Measurements from ENCODE around the gene ATP9B.

Gene ATP9B

GRCh38 chr18:79413025-79413424 is 343.8 kb downstream of the ATP9B start:
- DNase-seq (ENCODE audit: low read depth): no peak

DNA sequence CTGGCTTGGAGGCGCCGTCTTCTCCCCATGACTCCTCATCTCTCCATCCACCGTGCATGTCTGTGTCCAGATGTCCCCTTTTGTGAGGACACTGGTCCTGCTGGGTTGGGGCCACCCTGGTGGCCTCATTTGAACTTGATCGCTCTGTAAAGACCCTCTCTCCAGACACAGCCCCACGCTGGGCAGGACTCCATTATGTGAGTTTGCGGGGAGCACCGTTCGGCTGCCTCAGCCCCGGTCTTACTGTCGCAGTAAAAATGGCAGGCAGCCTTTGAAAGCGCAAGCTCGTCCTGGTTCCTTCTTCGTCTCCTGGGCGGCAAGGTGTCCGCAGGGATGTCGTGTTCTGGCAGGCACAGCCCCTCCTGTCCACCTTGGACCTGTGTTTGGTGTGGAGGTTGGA is 344.2 kb downstream of the ATP9B start:
- no peak for DNase-seq (ENCODE audit: low read depth)

DNA sequence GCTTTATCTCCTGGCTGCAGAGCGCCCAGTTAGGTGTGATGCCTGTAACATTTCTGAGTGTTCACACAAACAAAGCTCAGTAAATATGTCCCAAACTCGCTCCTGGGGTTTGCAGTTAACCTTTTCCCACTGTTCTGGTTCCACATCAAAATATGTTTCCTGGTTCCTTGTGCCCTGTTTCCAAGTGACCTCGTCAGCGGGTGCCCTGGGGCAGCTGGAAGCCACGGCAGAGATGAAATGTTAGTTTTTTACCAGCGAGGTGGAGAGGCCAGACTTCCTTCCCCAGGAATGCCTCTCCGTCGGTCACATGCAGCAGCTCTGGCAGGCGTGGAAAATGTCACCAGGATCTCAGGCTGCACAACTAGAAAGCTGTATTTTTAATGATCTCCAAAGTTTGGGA is 344.7 kb downstream of the ATP9B start:
- no peak for DNase-seq (ENCODE audit: low read depth)

DNA sequence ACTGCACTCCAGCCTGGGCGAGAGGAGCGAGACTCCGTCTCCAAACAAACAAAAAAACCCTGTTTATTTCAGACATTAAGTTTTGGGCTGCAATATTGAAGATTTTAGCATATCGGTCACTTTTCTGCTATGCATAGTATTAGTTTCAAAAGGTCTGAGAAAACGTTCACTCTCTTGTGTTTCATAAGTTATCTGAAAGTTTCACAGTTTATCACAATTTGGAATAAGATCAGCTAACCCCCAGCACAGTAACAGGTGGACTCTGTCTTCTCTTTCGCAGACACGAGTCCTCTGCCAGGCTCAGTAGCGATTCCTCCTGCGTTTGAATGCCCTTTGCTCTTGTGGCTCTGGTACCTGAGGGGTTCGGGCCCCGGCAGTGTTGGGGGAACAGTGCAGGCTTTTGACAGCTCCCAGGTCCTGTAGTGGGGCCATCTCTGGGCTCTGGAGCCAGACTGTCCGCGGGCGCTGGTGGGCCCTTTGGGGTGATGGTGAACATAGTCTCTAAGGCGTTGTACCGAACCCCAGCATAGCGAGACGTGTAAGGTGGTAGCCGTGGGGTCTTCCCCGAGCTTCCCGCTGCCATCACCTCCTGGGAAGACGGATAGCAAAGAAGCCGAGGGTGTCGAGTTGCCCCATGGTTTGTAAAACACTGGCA is 347.0 kb downstream of the ATP9B start:
- DNase-seq (ENCODE audit: low read depth): no peak

DNA sequence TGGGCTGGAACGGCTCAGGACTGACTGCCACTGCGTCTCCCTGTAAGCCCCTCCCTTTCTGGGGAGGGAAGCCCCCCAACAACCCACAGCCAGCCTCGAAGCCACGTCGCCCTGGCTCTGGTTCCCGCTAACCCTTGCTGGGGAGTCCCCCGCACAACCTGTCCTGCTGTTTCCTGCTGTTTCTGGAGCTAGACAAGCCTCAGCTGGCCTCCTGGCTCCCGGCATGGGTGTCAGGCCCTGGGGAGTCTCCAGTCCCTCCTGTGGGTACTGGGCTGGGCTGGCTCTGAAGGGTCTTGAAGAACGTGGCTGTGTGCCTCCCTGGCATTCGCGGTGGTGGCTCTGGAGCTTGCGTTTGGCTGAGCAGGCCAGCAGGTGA is 347.5 kb downstream of the ATP9B start:
- no peak for DNase-seq (ENCODE audit: low read depth)

DNA sequence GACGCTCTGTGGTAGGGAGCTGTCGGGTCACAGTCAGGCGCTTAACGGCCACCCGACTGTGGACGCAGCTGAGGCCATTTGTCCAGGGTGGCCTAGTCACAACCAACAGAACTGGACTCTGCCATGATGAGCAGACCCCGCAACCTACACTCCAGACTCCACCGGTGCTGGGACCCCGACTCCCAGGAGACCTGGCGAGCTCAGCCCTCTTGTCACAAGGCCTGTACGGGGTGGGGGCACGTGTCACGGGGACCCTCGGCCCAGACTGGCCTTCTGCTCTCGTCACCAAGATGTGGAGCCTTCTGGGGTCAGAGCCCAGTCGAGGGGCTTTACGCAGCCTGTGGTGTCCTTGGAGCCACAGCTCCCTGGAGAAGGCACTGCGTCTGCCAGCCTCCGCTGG is 349.0 kb downstream of the ATP9B start:
- DNase-seq (ENCODE audit: low read depth): no peak

DNA sequence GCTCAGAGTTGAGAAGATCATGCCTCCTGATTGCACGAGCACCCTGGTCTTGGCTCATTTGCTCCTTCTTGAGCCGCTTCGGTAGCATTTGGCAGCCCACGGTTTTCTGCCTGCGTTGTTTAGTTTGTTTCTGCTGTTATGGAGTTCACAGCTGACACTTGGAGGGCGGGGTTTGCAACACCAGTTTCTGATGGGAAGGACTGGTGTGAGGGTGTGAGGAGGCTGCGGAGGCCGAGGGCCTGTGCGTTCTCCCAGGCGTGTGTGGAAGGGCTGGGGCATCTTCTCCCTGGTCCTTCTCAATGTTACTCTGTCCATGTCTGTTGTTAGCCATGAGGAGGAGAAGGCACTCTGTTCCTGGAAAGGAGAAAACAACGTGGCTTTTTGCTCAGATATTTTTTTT is 349.4 kb downstream of the ATP9B start:
- DNase-seq (ENCODE audit: low read depth): no peak

DNA sequence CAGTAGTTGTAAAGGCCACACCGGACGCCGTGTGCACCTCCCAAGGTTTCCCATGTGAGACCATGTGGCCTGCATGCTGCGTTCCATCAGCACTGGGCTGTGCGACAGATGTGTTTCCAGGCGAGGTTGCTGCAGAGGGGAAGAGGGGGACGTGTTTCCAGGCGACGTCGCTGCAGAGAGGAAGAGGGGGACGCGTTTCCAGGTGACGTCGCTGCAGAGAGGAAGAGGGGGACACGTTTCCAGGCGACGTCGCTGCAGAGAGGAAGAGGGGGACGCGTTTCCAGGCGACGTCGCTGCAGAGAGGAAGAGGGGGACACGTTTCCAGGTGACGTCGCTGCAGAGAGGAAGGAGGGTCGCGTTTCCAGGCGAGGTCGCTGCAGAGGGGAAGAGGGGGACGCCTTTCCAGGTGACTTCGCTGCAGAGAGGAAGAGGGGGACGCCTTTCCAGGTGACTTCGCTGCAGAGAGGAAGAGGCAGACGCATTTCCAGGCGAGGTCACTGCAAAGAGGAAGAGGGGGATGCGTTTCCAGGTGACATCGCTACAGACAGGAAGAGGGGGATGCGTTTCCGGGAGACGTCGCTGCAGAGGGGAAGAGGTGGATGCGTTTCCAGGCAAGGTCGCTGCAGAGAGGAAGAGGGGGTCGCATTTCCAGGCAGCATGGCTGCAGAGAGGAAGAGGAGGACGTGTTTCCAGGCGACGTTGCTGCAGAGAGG is 351.0 kb downstream of the ATP9B start:
- no peak for DNase-seq (ENCODE audit: low read depth)

DNA sequence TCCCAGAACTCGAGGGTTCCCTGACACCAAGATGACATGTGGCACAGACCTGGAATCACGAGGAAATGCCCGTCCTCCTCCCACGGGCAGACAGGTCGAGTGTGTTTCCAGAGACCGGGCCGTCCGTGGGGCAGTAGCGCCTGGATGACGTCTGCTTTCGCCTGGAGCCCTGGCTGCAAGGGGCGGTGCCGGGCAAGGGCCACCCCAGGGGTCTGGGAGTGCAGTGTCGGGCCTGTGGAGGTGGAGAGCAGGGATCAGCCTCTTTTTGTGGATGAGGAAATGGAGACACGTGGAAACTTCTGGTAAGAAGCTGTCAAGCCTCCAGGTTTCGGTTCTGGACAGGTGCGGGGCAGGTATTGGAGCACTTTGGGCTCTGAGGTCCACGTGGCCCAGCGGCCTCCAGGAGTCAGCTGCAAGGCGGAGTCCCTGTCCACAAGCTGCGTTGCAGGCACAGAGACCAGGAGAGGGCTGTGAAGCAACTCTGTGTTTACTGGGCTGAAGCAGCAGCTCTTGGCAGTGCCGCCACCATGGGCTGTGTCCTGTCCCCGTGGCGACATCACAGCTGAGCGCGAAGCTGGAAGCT is 352.2 kb downstream of the ATP9B start:
- no peak for DNase-seq (ENCODE audit: low read depth)

DNA sequence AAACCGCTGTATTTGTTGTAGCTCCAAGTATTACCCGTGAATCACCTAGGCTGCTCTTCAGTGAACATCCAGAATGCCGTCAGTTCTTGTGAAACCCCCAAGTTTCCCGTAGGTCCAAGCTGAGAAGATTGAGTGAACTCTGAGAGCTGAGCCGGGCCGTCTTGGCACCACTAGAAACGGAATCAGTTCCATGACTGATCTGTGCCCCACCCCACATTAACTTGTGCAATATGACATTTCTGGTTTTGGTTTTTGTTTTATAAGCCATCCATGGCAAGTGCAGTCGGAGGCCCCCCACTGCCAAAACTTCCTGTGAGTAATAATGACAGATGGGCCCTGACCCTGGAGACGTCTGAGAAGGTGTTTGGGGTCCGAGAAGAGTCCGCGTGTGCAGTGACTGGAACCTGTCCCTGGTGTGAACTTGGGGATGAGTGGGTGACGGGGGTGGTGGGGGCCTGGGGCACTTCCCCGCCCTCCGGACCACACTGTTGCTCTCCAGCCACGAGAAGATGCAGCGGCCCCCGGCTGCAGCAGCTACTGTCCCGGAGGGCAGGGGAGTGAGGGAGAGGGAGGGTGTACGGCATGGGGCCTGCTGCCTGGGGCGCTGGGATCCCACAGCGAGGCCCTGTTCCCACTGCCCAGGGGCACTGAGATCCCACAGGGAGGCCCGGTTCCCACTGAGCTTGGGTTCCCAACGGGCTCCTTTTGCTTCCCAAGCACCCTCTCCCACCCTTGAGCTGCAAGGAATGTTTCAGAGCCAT is 353.0 kb downstream of the ATP9B start:
- peak; percentile 87 for DNase-seq (ENCODE audit: low read depth)

DNA sequence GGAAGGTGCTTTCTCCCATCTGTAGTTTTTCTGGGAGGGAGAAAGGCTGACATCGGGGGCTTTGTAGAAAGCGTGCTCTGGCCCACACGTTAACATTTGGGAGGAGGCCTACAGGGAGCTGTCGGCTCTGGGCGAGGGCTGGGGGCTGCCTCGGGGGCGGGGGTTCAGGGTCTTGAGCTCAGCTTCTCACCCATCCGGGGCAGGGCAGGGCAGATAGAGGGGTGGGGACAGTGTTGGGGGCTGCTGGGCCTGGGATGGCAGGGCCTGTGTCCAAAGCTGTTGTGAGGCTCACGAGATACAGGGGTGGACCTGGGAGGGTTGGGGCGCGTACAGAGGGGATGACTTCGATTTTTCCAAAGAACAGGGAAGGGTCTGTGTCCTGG is 353.6 kb downstream of the ATP9B start:
- DNase-seq (ENCODE audit: low read depth): no peak

- no peak for DNase-seq (ENCODE audit: low read depth)
Observed at GRCh38 chr18:79423211-79424007, 354.2 kb downstream of the ATP9B start.

- DNase-seq (ENCODE audit: low read depth): no peak
Observed at GRCh38 chr18:79424008-79424565, 354.9 kb downstream of the ATP9B start.

- DNase-seq (ENCODE audit: low read depth): no peak
Observed at GRCh38 chr18:79424880-79425568, 355.8 kb downstream of the ATP9B start.

DNA sequence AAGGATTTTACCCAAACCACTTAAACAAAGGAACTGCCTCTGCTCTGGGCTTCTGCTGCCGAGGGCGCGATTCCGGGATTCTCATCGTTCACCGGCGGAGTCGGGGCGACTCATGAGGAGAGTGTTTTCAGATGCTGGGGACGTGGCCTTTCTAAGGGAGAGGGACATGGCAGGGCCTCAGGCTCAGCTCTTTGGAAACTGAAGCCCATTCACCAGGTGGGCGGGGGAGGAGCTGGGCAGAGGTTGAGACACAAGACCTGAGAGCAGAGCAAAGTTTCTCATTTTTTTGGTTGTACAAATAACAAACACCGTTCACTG is 356.3 kb downstream of the ATP9B start:
- DNase-seq (ENCODE audit: low read depth): no peak

DNA sequence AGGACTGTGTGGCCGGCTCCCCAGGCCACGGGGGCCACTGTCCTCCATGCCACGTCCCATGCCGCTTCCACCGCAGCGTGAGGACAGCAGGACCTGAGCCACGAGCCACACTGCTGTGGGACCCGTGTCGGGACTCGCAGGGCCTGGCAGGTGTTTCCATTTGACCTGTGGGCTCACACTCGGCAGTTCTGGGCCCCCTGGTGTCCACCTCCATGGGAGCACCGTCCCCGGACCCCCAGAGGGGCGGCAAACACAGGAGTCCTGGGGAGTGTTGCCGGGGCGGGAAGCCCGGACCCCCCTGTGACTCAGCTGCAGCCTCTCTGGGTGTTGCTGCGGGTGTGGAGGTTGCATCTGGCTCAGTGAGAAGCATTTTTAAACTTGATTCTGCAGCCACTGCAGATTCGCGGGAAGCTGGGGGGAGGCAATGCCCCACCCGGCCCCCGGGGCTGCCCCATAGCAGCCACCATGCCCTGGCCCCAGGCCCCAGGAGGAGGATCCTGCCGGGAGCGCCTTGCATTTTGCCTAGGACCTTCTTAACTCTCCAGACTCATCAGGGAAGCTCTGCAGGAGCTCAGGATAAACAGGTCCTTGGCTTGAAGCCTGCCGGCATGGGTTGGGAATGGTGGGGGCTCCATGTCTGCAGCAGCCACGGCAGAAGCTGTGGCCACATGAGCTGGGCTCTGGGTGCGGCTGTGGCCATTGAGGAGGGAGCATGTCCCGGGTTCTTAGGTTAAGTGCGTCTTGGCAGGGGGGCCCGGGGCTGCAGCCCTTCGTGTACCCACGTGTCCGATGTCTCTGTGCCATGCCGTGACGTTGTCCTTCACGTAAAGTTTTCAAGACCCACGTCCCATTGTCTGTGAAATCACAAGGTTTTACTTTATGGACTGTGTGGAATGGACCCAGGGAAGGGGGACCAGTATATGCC is 357.4 kb downstream of the ATP9B start:
- DNase-seq (ENCODE audit: low read depth): no peak

DNA sequence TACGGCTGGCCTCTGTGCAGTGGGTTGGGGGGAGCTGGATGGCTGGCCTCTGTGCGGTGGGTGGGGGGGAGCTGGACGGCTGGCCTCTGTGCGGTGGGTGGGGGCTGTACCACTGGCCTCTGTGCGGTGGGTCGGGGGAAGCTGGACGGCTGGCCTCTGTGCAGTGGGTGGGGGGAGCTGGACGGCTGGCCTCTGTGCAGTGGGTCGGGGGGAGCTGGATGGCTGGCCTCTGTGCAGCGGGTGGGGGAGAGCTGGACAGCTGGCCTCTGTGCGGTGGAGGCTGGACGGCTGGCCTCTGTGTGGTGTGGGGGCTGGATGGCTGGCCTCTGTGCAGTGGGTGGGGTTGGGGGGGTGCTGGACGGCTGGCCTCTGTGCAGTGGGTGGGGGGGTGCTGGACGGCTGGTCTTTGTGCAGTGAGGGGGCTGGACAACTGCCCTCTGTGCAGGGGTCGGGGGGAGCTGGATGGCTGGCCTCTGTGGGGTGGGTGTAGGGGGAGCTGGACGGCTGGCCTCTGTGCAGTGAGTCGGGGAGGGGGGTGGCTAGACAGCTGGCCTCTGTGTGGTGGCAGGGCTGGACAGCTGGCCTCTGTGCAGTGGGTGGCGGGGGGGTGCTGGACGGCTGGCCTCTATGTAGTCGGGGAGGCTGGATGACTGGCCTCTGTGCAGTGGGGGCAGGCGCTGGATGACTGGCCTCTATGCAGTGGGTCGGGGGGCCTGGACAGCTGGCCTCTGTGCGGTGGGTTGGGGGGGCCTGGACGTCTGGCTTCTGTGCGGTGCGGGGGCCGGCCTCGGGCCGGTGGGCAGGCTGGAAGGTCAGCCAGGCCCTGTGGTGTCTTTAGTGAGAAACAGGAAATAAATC is 358.4 kb downstream of the ATP9B start:
- DNase-seq (ENCODE audit: low read depth): no peak
